Cardiac muscle cell (in vitro differentiated cells and primary cell): ENCODE data around the gene EHMT1. TPM values are rescaled to one million over a fixed set of nuclear protein-coding genes. Genes with fewer than 3 reads are reported as not detected.
"Not testable (repeated sequence)": the region's sequence is repeated elsewhere in the genome, so short reads cannot be mapped to it uniquely, and the experiment has no call there.

Source experiments
- DNase-seq, 2 donors: peaks; one replicate each; pipeline versions ENCODE4 v3.0.0 to v3.0.0-alpha.2; 2010 to 2017; ENCODE audit warnings: low read depth in 1 of 2, low spot score in 1 of 2
- H3K27ac ChIP-seq: fragments of 200-600 bp; sonication (generic); 2 replicates; pipeline ENCODE4 v1.5.1; 2016
- H3K27me3 ChIP-seq: fragments of 200-600 bp; sonication (generic); 2 replicates; pipeline ENCODE4 v1.6.0; 2016; ENCODE audit warnings: control low read depth
- H3K36me3 ChIP-seq: fragments of 200-600 bp; sonication (generic); 2 replicates; pipeline ENCODE4 v1.5.1; 2016; ENCODE audit warnings: control low read depth
- H3K4me1 ChIP-seq: fragments of 200-600 bp; sonication (generic); 2 replicates; pipeline ENCODE4 v1.8.1; 2017; ENCODE audit warnings: low read depth, mild to moderate bottlenecking, mixed run types
- H3K4me3 ChIP-seq: fragments of 200-600 bp; sonication (generic); 2 replicates; pipeline ENCODE4 v1.5.1; 2016; ENCODE audit warnings: mild to moderate bottlenecking
- H3K9me3 ChIP-seq: fragments of 200-600 bp; sonication (generic); 2 replicates; pipeline ENCODE4 v1.5.1; 2017; ENCODE audit warnings: low read depth, mild to moderate bottlenecking, control low read depth
- CTCF ChIP-seq: IDR thresholded peaks from 2 replicates; pipeline ENCODE4 v1.5.1; 2012; ENCODE audit warnings: low read depth, mild to moderate bottlenecking, low read length
- polyA plus RNA-seq: library from polyadenylated mRNA; unstranded; fragments of >200 nt; fragmentation: Nextera tagmentation; extraction: Ambion mirVana; gene quantifications from 2 replicates; pipeline ENCODE4 v1.2.1, GENCODE V29; 2016
- total RNA-seq: library from RNA; depleted of rRNA; stranded (reverse); fragments of >200 nt; gene quantifications from 2 replicates; pipeline ENCODE4 v1.2.3, GENCODE V29; 2016

The EHMT1 gene
- total and polyA plus RNA-seq, 2 experiments from 2014 or later: 55.5 to 93.8 TPM

DNA sequence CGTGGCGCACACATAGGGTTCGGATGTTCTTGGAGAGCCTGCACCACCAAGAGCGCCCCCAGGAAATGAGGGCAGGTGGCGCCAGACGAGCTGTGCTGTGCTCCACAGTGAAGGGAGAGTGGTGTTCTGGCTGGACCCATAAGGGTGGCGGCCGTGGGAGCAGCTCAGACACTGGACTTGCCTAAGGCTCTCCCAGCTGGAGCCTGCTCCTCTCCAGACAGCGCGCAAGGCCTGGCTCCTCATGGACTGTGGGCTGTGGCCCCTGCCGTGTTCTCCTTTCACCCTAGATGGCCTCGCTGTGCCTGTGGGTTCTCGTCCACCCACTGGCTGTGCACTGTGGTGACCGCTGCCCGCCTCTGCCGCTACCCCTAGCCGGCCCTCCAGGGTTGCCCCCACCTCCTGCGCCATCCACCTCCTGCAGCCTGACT is 92.9 kb downstream of the EHMT1 start:
- TF ChIP-seq CTCF: no peak
- no peak overlapping the region for H3K4me3 ChIP-seq
- no peak overlapping the region for H3K27ac ChIP-seq
- no peaks in the 10 kb centered on the region for H3K27me3 ChIP-seq
- H3K36me3 ChIP-seq: peaks cover 6% of the 10 kb centered on the region
- no peak for DNase-seq
- H3K4me1 ChIP-seq: no peaks in the 10 kb centered on the region
- no peaks in the 10 kb centered on the region for H3K9me3 ChIP-seq

DNA sequence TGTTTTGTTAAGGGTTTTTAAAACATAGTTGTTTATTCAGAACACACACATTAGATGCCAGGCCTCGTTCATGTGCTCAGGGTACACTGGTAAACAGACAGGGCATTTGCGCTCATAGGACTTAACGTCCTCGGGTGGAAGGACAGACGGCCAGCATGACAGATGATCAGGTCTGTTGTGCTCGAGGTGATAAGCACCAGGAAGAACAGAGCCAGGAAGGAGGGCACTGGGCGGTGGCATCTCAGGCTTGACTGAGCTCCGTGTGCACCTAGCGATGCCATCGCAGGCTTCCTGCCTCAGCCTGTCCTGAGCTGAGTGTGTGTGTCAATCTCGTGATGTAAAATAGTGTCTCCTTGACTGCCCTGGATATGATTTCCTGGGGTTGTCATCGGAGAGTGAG is 96.5 kb downstream of the EHMT1 start:
- Histone ChIP-seq H3K9me3 (no peaks in the 10 kb centered on the region), H3K27me3 (no peaks in the 10 kb centered on the region), H3K36me3 (peaks cover 10% of the 10 kb centered on the region), H3K4me3 (no peak overlapping the region), H3K4me1 (no peaks in the 10 kb centered on the region), H3K27ac (no peak overlapping the region)
- no peak for DNase-seq
- no peak for TF ChIP-seq CTCF

DNA sequence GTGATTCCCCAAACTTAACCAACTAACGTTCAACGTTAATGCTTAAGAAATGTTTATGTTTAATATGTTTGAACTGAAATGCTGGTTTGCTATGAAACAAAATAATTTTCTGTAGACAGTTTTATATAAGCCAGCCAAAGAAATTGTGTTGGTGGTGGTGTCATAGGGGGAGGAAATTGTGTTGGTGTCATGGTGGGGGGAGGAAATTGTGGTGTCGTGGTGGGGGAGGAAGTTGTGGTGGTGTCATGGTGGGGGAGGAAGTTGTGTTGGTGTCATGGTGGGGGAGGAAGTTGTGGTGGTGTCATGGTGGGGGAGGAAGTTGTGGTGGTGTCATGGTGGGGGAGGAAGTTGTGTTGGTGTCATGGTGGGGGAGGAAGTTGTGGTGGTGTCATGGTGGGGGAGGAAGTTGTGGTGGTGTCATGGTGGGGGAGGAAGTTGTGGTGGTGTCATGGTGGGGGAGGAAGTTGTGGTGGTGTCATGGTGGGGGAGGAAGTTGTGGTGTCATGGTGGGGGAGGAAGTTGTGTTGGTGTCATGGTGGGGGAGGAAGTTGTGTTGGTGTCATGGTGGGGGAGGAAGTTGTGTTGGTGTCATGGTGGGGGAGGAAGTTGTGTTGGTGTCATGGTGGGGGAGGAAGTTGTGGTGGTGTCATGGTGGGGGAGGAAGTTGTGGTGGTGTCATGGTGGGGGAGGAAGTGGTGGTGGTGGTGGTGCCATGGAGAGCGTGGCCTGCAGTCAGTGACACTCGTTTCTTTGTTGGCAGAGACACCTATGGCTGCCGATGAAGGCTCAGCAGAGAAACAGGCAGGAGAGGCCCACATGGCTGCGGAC is 97.3 kb downstream of the EHMT1 start:
- not testable (repeated sequence) for H3K36me3 ChIP-seq, DNase-seq, H3K4me1 ChIP-seq, H3K27ac ChIP-seq, H3K4me3 ChIP-seq, H3K27me3 ChIP-seq, H3K9me3 ChIP-seq

DNA sequence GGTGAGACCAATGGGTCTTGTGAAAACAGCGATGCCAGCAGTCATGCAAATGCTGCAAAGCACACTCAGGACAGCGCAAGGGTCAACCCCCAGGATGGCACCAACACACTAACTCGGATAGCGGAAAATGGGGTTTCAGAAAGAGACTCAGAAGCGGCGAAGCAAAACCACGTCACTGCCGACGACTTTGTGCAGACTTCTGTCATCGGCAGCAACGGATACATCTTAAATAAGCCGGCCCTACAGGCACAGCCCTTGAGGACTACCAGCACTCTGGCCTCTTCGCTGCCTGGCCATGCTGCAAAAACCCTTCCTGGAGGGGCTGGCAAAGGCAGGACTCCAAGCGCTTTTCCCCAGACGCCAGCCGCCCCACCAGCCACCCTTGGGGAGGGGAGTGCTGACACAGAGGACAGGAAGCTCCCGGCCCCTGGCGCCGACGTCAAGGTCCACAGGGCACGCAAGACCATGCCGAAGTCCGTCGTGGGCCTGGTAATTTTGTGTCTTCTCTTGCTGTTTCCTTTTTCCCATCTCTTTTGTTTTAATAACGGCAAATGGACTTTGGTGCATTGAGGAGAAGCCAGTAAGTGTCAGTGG is 98.0 kb downstream of the EHMT1 start:
- no peak overlapping the region for H3K27ac ChIP-seq
- no peaks in the 10 kb centered on the region for H3K9me3 ChIP-seq
- H3K4me3 ChIP-seq: no peak overlapping the region
- DNase-seq: no peak
- TF ChIP-seq CTCF: no peak
- peaks cover 5% of the 10 kb centered on the region for H3K36me3 ChIP-seq
- no peaks in the 10 kb centered on the region for H3K4me1 ChIP-seq
- H3K27me3 ChIP-seq: no peaks in the 10 kb centered on the region

GRCh38 chr9:137717776-137718327 is 99.0 kb downstream of the EHMT1 start:
- DNase-seq: no peak
- Histone ChIP-seq H3K27me3 (no peaks in the 10 kb centered on the region), H3K4me1 (peaks cover 4% of the 10 kb centered on the region), H3K4me3 (no peak overlapping the region), H3K9me3 (no peaks in the 10 kb centered on the region), H3K36me3 (peaks cover 5% of the 10 kb centered on the region), H3K27ac (no peak overlapping the region)
- no peak for TF ChIP-seq CTCF

DNA sequence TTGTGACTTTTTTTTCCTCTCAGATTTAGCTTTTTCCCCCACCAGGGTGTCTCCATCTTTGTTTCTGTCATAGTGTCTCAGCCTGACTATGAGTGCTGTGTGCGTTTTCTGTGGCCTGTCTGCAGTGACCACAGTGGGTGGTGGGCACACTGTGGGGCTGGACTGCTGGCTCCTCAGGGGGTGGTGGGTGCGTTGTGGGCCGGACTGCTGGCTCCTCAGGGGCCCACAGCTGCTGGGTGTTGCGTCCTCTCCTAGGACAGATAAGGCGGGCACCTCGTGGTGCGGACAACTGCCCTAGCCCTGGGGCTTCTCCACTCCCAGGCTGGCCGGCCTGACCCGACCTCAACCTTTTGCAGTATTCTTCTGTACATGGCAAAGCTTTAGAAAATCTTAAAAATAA is 100.4 kb downstream of the EHMT1 start:
- peaks cover 11% of the 10 kb centered on the region for H3K4me1 ChIP-seq

More for the DNA sequence above, 100.4 kb downstream of the EHMT1 start:
- H3K27ac ChIP-seq: peak overlapping the region; percentile 17
- DNase-seq: no peak
- no peaks in the 10 kb centered on the region for H3K9me3 ChIP-seq
- peaks cover 5% of the 10 kb centered on the region for H3K36me3 ChIP-seq
- no peak overlapping the region for H3K4me3 ChIP-seq
- no peak for TF ChIP-seq CTCF
- no peaks in the 10 kb centered on the region for H3K27me3 ChIP-seq
